Hypothalamus (tissue), 51 donors: Measurements from ENCODE around the gene ZDHHC18.
A peak's percentile ranks its signal among the peaks of the same experiment; 100 is the strongest.
"Not testable (repeated sequence)": the region's sequence is repeated elsewhere in the genome, so short reads cannot be mapped to it uniquely, and the experiment has no call there.

Experiments
- DNase-seq, 51 donors: peaks; one replicate each; lab custom pipeline; 2025; lab: John Stamatoyannopoulos, UW

Gene ZDHHC18

DNA sequence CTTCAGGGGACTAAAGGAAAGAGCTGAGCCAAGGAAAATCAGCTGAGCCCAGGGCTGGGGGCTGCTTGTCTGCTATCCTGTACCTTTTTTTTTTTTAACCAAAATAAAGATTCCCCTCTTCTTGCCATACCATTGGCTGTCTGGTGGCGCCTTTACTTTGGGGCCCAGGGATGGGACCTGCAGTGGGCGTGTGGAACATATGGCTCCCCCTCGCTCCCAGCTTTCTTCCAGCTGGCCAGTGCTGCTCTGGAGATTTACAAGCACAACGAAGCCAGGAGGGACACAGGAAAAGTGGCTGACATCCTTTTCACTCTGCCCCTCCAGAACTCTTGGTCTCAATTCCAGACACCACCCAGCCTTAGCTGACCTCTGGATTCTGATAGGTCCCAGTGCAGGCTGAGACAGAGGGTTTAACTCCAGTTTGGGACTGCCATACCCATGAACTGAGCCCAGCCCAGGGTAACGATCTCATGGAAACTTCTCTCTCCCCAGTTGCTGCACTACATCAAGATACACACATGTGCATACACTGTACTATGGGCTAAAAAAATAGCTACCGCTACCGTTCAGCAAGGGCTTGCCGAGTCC, 31.1 kb downstream of the ZDHHC18 start:
- DNase-seq, result no peak

GRCh38 chr1:26858160-26858559, 31.7 kb downstream of the ZDHHC18 start:
- no peak for DNase-seq

GRCh38 chr1:26858891-26859640, 32.6 kb downstream of the ZDHHC18 start:
- no peak for DNase-seq

DNA sequence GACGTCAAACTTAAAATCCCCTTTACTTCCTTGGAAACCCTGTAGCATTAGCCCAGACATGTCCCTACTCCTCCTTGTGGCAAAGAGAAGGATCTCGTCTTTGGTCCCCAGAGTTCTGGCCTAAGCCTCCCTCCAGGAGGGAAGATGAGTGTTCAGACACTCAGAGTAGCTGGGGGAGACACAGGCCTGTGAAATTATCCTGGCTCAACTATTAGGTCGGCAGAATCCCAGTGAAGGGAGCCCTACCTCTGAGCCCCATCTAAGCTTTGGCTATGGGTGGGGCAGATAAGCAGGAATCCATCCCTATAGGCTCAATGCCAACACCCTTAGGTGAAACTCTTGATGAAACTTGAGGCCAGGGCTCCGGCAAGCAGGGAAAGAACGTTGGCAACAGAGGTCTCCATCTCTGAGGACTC, 34.8 kb downstream of the ZDHHC18 start:
- DNase-seq, result no peak

- peak in 6 of 51 donors; percentile 8 to 58 (median 25) for DNase-seq
Measured at GRCh38 chr1:26861889-26862378, 35.4 kb downstream of the ZDHHC18 start.

DNA sequence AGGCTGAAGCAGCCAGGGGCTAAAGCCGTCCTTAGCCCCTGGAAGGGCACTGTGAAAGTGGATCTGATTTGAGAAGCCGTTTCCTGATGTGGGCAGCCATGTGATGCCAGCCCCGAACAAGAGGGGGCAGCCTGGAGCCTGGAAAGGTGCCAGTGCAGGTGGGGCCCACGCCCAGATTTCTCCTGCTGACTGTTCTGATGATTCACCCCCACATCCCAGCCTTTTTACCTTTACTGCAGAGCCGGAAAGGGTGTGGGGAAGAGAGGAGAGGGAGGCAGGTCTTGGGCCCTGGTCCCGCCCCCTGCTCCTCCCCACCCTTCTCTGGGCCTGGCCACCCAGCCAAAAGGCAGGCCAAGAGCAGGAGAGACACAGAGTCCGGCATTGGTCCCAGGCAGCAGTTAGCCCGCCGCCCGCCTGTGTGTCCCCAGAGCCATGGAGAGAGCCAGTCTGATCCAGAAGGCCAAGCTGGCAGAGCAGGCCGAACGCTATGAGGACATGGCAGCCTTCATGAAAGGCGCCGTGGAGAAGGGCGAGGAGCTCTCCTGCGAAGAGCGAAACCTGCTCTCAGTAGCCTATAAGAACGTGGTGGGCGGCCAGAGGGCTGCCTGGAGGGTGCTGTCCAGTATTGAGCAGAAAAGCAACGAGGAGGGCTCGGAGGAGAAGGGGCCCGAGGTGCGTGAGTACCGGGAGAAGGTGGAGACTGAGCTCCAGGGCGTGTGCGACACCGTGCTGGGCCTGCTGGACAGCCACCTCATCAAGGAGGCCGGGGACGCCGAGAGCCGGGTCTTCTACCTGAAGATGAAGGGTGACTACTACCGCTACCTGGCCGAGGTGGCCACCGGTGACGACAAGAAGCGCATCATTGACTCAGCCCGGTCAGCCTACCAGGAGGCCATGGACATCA, 36.5 kb downstream of the ZDHHC18 start, which contains the start of gene SFN:
TSS of gene SFN (plus strand) at position 369 of the 904 bp plus-strand sequence. CDS start at position 433, 64 bp downstream.
- peak in 2 of 51 donors; percentile 32 for DNase-seq

DNA sequence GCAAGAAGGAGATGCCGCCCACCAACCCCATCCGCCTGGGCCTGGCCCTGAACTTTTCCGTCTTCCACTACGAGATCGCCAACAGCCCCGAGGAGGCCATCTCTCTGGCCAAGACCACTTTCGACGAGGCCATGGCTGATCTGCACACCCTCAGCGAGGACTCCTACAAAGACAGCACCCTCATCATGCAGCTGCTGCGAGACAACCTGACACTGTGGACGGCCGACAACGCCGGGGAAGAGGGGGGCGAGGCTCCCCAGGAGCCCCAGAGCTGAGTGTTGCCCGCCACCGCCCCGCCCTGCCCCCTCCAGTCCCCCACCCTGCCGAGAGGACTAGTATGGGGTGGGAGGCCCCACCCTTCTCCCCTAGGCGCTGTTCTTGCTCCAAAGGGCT, 37.2 kb downstream of the ZDHHC18 start:
- no peak for DNase-seq

DNA sequence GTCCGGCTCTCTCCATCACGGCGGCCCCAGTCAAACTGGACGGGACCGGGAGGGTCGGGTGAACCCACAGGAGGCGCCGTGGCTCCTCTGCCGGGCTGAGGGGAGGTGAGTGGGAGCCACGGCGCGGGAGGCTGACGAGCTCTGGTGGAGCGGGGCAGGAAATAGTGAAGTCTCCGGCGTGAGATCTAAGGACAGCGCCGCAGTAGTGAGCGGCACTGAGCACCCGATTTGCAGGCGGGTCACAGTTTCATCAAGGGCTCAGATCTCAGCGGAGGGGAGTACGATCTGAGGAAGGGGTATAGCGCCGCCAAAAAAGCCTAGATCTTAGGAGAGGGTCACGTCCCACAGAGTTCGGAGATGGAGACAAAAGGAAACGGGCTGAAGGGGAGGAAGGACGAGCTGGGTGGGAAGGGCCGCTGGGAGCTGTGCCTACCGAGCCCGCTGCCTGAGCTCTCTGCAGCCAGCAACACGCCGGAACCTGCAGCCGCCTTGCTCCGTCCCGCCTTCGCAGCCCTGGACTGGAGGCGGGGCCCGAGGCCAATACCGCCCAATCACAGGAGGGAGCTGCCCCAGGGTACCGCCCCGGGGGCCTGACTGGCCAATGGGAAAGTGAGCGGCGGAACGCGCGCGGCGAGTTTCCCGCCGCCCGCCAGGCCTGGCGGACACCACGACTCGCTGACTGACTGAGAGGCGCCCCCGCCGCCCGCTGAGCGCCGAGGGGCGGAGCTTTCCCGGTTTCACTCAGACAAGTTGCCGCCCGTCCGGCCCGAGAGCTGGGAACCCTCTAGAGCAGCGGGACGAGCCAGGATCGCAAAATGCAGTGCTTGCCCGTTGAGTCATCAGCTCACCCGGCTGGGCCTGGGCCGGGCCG, 38.4 kb downstream of the ZDHHC18 start:
- peak; percentile 31 to 99 (median 95) for DNase-seq

GRCh38 chr1:26873097-26873496, 46.6 kb downstream of the ZDHHC18 start:
- DNase-seq, result not testable (repeated sequence)

- DNase-seq, result no peak
Measured at GRCh38 chr1:26874896-26875295, 48.4 kb downstream of the ZDHHC18 start.

DNA sequence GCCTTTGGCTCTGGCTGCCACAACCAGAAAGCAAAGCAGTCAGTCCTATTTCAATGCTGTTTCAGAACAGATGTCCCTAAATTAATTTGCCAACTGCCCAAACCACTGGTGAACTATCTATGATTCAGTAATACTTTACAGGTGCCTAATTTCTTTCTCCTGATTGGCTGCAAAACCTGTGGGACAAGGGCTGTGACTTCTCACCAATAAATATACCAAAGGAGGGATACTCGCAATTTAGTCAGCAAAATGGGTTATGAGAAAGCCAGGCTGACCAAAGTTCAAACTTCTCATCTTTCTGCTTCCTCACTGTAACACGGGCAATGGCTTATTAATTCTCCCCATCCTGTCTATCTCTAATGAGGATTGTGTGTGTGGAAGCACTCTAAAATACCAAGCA, 50.8 kb downstream of the ZDHHC18 start:
- DNase-seq, result no peak

DNA sequence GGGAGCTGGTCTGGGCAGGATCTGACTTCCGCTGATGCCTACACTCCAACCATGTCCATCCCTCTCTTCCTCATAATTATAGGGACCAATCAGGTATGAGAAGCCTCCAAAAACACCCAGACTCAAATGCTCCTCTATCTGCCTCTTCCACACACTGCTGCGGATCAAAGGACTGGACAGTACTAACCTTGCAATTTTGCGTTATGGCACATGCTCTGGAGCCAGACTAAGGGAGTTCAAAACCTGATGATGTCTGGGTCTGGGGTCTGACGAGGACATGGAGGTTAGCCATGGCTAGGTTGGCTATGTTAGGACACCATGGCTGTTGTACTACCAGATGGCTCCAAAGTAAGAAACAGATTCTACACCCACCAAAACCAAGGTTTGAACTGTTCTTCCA, 53.3 kb downstream of the ZDHHC18 start:
- no peak for DNase-seq

- DNase-seq, result not testable (repeated sequence)
Measured at GRCh38 chr1:26881611-26882010, 55.1 kb downstream of the ZDHHC18 start.

GRCh38 chr1:26882696-26883463, 56.4 kb downstream of the ZDHHC18 start:
- no peak for DNase-seq

DNA sequence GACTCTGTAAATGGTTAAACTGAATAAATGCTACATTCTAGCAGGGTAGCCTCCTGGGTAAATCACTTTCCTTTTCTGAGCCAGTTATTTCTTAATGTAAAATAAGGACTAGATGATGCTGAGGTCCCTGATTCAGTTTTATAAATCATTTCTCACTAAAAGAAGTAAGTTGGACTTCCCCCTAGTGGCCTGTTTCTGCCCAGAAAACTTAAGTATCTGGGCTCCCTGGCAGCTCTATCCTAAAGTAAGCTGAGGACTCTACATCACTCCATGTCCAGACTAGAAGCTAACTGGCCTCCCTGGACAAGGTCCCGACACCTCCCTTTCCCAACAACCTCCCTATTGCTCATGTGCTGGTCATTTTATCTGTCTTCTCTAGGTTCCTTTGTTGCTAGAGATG, 60.6 kb downstream of the ZDHHC18 start:
- DNase-seq, result no peak

- no peak for DNase-seq
Measured at GRCh38 chr1:26888231-26888630, 61.7 kb downstream of the ZDHHC18 start.

DNA sequence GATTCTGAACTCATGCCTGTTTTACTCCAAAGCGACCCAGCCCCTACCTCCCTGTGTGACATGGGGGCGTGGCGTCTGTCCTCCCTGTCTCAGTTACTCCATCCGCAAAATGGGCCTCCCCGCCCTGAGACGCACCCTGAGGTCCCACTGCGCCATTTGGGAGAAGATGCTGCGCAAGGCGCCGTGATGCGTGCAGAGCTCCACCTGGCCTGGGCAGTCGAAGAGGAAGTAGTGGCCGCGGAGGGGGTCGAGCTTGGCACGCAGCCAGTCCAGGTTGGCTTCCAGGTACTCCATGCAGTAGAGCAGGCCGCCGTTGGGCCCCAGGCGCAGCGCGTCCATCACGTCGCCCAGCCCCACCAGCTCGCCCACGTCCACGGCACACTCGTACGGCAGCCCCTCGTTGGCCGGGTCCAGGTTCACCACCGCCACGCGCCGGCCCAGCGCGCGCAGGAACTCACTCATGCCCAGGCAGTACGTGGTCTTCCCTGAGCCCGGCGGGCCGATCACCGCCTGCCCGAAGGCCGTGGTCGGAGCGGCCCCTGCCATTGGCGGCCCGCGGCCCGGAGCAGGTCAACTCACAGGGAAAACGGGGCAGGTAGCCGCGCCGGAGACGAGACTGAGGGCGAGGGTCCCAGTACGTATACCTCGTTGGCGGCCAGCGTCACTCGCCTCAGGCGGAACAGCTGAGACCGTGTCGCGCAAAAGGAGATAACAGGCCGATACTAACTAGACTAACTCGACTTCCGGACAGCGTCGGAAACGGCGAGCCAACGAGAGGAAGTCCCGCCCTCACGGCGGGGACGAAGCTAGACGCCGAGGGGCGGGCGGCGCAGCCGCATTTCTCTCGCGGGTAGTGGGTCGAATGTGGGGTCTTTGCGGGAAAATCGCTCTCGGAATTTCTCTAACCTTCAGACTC, 63.3 kb downstream of the ZDHHC18 start, which contains the start of gene GPN2:
TSS of gene GPN2 (minus strand) at position 733 of the 916 bp plus-strand sequence. CDS start at position 546, 187 bp downstream.
- DNase-seq, result peak; percentile 13 to 85 (median 68)

GRCh38 chr1:26890467-26890796, 63.9 kb downstream of the ZDHHC18 start:
- DNase-seq, result peak in 2 of 51 donors; percentile 39 to 43
